Inflammatory macrophage treated with lipopolysaccharide for 1 hour (primary cell): ENCODE results near the gene OTX1.

Experiments used
- DNase-seq, 2 donors: peaks; one replicate each; pipeline ENCODE4 v3.0.0-alpha.2; 2020 to 2022

Gene OTX1

GRCh38 chr2:63047321-63048279, 3.0 kb upstream of the OTX1 start:
- no peak for DNase-seq

DNA sequence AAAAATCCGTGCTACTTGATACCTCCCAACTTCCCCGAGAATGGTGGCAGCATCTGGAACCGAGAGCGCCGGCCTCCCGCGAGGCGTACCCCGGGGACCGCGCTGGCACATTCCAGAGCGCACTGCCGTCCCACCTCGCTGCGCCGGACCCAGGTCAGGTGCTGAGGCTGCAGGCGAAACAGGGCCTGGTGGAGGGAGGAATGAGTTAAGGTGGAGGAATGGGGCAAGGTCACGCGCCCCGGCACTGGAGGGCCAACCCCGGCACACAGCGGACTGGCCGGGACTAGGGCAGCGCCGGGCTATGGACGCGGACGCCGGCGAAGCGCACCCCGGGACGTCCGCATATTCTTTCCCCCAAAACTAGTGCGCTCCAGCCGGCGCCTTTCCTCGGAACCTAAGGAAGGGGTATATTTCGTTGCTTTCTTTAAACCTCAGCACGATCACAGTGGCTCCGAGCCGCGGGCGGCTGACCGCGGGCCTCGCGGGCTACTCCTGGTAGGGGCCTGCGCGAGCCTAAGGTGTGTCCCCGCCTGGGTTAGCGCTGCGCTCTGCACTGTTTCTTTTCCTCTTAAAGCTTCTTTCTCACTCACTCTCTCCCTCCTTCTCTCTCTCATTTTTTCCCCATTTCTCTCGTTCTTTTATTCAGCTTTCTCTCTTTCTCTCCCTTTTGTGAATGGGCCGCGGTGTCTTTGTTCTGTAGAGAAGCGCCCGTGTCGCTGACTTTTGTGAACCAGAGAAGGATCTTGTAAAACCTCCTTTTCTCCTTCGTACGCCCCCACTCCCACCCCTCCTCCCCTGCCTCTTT, 2.1 kb upstream of the OTX1 start:
- DNase-seq, result no peak

GRCh38 chr2:63049211-63049969, 1.2 kb upstream of the OTX1 start:
- no peak for DNase-seq

- no peak for DNase-seq
Measured at GRCh38 chr2:63049970-63050333, 678 bp upstream of the OTX1 start.

- no peak for DNase-seq
Measured at GRCh38 chr2:63051042-63051794, 588 bp downstream of the OTX1 start.

DNA sequence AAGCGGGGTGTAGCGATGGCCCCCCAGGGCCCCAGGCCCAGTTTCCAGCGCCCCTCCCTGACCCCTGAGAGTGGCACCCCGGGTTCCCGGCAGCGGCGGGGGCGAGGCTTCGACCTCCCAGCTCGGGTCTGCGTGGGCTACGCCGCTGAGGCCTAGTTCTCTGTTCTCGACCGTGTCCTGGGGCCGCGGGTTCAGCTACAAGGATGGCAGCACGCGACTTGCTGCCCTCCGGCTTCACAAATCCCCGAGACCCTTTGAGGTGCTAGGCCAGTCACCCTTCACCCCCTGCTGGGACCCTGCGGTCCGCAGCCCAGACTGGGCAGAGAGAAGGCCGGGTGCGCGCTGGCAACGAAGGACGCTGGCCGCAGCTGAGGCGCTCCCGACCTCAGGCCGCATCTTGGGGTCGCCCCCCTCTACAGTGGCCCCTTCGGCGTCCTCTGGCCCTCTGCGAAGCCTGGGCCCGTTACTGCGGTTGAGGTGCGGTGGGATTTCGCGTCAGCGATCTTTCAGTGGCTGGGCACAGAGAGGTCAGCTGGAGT, 1.2 kb downstream of the OTX1 start:
- DNase-seq, result no peak

DNA sequence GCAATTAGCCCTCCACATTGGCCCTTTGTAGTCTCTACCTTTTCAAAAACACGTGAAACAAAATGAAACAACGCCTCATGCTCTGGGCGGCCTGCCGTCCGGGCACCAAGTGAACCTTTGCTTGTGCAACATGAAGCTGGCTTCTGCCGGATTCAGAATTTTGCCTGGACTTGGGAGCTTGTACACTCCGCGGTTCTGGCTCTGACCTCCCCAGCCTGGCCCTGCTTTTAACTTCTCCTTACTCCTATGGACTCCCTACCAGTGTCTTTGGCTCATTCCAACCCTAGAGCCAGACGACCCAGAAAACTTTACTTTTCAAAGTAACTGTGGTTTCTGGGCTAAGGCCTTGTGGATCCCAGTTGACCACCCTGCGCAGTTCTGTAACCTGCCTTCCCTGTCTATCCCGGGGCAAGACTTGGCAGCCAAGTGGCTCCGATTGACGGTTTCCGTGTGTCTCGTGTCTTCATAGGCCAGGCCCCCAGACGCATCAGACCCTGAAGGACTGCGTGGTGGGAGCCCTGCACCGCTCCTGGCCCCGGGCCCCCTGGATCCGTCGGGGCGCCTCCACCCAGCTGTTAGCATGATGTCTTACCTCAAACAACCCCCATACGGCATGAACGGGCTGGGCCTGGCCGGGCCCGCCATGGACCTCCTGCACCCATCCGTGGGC, 1.9 kb downstream of the OTX1 start:
- DNase-seq, result no peak

GRCh38 chr2:63053081-63053888, 2.7 kb downstream of the OTX1 start:
- DNase-seq, result no peak

DNA sequence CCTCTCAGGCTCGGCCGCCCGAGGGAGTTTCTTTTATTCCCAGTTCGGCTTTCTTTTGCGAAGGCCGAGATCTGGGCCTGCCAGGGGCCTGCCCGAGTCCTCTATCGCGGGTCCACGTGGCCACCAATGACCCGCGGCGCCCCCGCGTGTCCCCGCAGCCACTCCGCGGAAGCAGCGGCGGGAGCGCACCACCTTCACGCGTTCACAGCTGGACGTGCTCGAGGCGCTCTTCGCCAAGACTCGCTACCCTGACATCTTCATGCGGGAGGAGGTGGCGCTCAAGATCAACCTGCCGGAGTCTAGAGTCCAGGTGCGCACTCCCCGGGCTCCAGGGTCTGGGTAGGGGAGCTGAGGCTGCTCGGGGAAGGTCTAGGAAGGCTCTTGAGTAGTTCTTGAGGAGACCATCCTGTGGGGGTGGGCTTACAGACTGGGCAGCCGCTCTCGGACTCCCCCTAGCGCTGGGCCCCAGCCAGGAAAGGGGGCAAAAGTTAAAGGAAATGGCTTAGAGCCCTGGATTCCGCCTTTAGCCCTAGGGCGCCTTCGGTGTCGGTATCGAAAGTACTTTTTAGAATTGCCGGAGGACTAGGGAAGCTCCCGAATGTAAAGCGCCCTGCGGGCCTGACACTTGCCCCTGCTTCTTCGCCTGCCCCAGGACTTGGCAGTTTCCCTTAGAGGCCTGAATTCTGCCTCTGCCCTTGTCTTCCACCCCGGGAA, 3.4 kb downstream of the OTX1 start:
- peak; percentile 35 to 54 for DNase-seq

DNA sequence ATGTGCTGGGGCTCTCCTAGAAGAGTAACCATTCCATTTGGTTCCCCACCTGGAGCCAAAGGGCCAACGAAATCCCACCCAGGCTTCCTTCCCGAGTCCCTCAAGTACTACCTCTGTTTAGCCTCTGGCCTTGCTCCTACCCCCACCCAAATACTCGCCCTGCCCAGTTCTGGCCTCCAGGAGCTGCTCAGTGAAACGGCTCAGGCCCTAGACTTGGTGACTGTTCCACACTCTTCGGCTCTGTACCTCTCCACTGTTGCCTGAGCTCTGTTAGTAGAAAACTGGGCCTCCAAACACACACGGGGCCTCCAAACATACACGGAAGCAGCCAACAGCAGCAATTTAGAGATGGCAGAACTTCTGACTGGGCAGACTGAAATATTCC, 4.2 kb downstream of the OTX1 start:
- DNase-seq, result no peak

DNA sequence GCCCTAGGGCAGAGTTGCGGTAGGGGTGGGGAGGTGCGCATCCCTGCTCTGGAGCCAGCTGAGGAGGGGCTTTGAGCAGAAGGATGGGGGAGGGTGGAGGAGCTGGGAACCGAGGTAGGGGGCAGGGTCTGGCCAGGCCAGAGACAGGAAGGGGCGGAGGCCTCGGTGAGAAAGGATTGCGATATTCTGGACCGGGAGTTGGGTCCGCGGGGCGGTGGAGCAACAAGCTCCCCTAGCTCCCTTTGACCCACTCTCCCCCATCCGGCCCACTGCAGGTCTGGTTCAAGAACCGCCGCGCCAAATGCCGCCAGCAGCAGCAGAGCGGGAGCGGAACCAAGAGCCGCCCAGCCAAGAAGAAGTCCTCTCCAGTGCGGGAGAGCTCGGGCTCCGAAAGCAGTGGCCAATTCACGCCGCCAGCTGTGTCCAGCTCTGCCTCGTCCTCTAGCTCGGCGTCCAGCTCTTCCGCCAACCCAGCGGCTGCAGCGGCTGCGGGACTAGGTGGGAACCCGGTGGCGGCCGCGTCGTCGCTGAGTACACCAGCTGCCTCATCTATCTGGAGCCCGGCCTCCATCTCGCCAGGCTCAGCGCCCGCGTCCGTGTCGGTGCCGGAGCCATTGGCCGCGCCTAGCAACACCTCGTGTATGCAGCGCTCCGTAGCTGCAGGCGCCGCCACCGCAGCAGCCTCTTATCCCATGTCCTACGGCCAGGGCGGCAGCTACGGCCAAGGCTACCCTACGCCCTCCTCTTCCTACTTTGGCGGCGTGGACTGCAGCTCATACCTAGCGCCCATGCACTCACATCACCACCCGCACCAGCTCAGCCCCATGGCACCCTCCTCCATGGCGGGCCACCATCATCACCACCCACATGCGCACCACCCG, 4.8 kb downstream of the OTX1 start:
- DNase-seq, result no peak

- DNase-seq, result no peak
Measured at GRCh38 chr2:63056107-63057050, 5.7 kb downstream of the OTX1 start.

DNA sequence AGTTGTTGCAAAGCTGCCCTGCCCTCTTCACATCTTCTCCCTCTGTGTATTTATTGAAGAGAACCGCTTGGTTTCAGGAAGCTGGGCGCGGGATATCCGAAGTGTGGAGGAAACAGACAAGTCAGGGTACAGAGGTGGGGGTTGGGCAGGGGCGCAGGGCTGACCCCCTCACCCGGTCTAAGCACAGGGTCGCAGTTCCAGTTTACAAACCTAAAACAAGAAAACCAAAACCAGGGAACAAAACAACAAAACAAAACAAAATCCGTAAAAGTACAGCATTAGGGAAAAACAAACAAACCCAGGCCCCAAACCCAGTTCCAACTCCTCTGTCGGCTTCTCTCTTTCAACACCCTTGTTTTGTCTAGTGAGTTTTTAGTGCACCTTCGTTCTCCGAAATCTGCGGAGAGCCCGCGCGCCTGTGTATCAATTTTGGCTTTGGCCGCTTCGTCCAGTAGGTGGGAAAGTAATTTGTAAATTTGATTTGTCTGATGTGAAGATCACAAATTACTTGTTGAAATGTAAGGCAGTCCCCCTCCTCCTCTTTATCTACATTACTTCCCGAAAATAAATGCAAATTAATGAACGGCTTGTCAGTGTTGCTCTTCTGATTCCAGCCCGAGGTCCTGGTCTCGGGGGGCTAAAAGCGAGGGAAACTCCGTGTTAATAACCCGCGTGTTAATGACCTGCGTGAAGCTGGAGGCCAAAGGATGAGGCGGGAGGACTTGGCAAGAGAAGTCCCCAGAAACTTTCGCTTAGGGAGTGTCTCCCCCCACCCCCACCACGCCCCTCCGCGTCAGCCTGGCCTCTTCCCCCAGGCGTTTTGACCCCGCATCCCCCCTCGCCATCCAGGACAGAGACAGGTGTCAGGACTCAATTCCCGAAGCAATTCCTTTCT, 6.9 kb downstream of the OTX1 start:
- no peak for DNase-seq

DNA sequence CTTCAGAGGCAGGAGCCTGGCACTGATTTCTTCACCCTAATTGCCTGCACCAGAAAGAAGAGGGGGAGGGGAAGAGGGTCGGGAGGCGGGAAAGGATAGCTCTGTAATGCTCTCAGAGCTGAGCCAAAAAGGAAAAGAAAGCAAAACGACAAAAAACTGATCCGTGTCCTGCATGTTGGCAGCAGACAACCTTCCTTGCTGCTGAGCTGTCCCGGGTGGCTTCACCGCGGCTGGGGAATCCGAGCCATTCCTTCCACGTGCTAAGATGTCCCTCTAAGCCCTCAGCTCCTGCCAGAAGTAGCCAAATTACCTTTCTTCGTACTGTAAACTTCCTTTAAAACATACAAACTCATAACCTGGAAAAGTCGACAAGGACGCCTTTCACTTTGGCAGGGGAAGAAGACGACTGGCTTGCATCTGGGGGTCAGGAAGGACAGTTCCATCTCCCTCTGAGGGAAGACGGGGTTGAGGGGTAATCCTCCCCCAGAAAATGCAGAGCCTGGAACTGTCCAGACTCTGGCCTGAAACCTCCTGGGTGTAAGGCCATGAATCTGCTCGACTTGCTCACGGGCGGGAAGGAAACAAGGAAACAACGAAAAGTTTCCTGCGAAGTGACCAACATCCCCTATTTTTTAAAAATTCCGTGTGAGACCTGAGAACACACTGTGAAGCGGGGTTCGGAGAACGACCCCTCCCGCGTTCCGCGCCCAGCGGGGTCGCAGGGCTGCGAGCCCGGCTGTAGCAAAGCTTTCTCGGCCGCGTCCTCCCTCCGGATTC, 7.7 kb downstream of the OTX1 start:
- no peak for DNase-seq

DNA sequence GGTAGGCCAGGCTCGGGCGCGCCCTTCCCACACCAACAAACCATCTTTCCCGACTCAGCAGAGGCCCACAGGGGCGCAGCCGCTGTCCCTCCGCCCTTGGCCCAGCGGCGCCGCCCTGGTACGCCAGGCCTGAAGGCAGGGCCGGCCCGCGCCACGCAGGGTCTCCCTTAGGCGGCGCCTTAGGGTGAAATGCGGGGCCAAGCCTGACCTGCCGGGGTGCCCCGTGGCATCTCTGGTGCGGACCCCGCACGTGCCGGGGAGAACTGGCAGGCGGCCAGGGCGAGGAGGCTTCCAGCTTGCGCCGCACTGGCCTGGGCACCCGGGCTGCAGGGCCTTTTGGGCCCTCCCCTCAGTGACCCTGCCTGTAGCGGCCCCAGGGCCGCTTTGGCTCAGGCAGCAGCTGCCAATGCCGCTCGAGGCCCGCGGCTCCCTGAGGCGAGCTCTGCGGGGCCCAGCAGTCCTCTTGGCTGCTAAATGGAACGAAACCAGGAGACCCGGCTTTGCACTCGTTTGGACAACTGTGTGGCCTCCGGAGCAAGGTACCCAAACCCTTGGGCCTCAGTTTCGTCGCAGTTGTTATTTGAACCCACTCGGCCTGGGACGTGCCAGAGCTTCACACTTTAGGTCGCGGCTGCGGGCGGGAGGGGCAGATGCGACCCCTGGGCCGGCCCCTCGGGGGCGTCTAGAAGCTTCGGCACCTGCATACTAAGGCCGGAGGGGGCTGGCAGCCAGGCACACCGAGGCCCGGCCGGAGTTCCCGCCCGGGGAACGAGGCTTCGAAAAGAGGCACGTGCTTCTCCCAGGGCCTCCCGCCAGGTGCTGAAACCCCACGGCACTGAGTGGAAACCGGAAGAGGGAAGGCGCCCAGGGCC, 8.5 kb downstream of the OTX1 start:
- no peak for DNase-seq
